Measurements from ENCODE around the gene PRRC1.

DNA sequence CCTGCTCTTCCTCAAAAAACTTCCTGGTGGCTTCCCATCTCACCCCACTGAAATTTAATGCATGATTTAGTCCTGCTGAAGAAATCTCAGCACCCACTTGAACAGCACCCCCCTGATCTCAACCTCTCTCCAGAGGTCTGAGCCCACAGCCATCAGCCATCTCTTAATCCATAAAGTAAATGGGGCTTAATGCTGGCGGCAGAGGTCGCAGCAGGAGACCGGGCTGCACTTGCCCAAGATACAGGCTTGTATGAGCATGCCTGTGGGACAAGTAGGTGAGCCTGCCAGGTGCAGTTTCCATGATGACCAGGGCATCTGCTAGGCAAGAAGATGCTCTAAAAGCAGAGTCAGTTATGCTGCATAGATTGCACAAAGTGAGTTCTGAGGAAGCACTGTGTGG is 79.1 kb downstream of the PRRC1 start:
- TF ChIP-seq POLR2AphosphoS5 (IDR thresholded peaks at IDR 0.05) (no peak), POLR2A (IDR thresholded peaks at IDR 0.05) (no peak)

Measured in gastroesophageal sphincter (tissue), 2 donors.